ENCODE results near the gene DLG5. TPM values are rescaled to one million over a fixed set of nuclear protein-coding genes. Genes with fewer than 3 reads are reported as not detected.

DLG5 gene
- total and polyA plus RNA-seq, 11 donors: 5.2 to 27.1 (median 12.8) TPM

DNA sequence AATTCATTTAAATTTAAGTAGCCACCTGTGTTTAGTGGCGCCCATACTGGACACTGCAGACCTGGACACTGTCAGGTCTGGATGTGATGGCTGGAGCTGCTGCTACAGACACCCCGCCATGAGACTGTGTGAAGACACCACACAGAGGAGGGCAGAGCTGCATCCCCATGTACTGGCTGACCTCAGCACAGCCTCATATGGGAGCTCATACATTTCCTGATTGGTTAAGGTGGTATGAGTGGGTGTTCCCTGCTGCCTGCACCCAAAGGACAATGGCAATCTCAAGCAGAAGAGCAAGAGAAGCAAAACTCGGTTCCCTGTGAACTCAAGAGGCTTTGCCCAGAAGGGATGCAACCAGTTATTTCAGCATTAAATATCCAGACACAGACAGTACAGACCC is 60.0 kb downstream of the DLG5 start:
- intact Hi-C loops (cut with DNase I): no loop called here
- peaks cover 0 to 4% (median 0%) of the 10 kb centered on the region in 12 donors for H3K4me1 ChIP-seq
- H3K36me3 ChIP-seq: peaks cover 0 to 27% (median 6%) of the 10 kb centered on the region in 9 donors
- DNase-seq (no peak), ATAC-seq (no peak)
- no peaks in the 10 kb centered on the region for H3K9me3 ChIP-seq
- H3K27ac ChIP-seq: no peak overlapping the region
- no peak overlapping the region for H3K4me3 ChIP-seq
- H3K27me3 ChIP-seq: no peaks in the 10 kb centered on the region
- 85 to 100% (median 90%) methylated on average over 3 of the region's 3 CpGs for WGBS, 4 donors
- no peak for TF ChIP-seq POLR2A (IDR thresholded peaks at IDR 0.05)
- TF ChIP-seq, protein P1, sequence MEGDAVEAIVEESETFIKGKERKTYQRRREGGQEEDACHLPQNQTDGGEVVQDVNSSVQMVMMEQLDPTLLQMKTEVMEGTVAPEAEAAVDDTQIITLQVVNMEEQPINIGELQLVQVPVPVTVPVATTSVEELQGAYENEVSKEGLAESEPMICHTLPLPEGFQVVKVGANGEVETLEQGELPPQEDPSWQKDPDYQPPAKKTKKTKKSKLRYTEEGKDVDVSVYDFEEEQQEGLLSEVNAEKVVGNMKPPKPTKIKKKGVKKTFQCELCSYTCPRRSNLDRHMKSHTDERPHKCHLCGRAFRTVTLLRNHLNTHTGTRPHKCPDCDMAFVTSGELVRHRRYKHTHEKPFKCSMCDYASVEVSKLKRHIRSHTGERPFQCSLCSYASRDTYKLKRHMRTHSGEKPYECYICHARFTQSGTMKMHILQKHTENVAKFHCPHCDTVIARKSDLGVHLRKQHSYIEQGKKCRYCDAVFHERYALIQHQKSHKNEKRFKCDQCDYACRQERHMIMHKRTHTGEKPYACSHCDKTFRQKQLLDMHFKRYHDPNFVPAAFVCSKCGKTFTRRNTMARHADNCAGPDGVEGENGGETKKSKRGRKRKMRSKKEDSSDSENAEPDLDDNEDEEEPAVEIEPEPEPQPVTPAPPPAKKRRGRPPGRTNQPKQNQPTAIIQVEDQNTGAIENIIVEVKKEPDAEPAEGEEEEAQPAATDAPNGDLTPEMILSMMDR (IDR thresholded peaks at IDR 0.05): no peak

DNA sequence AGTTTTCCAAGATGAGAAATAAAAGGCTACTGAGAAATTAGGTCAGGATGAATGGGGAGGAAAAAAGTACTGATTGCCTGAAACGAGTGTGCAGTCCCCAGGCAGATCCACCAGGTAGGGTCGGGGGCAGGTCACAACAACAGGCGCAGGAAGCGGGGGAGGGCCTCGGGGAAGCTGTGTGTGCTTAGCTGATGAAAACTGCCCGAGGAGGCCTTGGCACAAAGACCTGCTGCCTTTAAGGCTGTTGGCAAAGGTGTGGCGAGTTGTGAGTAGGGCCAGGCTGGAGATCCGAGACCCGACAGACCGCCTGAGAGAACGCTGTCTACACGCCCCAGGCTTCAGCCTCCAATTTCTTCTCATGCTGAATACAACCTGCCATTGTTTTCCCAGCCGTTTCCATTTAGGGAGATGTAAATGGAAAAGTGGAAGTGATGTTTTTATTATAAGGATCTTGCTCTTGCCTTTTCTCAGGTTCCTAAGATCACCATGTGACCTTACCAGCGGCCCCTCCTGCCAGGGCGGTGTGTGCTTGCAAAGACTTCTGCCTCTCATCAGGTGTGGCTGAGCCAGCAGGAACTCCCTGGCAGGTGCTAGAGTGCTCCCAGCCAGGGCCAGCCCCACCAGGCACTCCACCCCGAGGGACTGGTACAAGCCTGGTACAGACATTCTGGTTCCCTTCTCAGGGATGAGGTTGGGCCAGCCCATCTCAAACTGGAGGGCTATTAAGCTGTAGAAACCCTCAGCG is 60.8 kb downstream of the DLG5 start:
- intact Hi-C loops (cut with DNase I): no loop called here
- peaks cover 0 to 4% (median 0%) of the 10 kb centered on the region in 12 donors for H3K4me1 ChIP-seq
- peak overlapping the region in 1 of 12 donors; percentile 32 for H3K27ac ChIP-seq
- no peaks in the 10 kb centered on the region for H3K27me3 ChIP-seq
- TF ChIP-seq, protein P1 (IDR thresholded peaks at IDR 0.05): no peak
- no peak for TF ChIP-seq POLR2A (IDR thresholded peaks at IDR 0.05)
- no peaks in the 10 kb centered on the region for H3K9me3 ChIP-seq
- no peak for DNase-seq
- no peak for ATAC-seq
- H3K4me3 ChIP-seq: no peak overlapping the region
- WGBS, 4 donors: 72 to 83% (median 76%) methylated on average over 16 to 17 of the region's 17 CpGs
- H3K36me3 ChIP-seq: peaks cover 0 to 27% (median 6%) of the 10 kb centered on the region in 9 donors

DNA sequence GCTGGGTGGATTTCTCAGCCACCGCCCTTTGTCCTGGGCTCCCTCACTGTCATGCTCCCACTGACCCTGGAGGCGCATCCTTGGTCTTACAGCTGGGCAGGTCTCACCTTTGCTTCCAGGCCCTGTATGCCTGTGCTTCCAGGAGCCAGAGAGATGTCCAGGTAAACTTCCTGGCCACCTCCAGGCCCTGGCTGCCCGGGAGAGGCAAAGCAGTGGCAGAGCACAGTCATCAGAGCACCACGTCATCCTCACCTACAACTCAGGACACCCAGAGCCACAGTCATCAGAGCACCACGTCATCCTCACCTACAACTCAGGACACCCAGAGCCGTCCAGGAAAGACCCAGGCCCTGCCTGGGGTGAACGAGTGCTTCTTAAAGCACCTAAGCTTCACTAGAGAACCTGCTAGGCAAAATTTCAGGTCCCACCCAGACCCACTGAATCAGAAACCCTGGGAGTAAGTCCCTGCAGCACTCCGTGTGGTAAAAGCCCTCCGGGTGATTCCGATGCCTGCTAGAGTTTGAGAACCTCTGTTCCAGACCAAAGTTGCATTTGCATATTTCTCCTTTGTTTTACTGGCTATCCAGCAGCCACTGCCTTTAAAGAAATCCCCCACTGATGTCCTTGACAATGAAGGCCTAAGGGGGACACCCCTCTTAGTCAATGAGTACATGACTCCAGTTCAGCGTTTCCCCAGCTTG is 62.3 kb downstream of the DLG5 start:
- H3K27ac ChIP-seq: no peak overlapping the region
- DNase-seq (no peak), ATAC-seq (no peak)
- H3K9me3 ChIP-seq: no peaks in the 10 kb centered on the region
- WGBS, 4 donors: 89 to 96% (median 94%) methylated on average over 8 to 11 of the region's 11 CpGs
- TF ChIP-seq, protein P1 (IDR thresholded peaks at IDR 0.05): no peak
- TF ChIP-seq POLR2A (IDR thresholded peaks at IDR 0.05): no peak
- peaks cover 0 to 4% (median 0%) of the 10 kb centered on the region in 12 donors for H3K4me1 ChIP-seq
- H3K27me3 ChIP-seq: no peaks in the 10 kb centered on the region
- no peak overlapping the region for H3K4me3 ChIP-seq
- H3K36me3 ChIP-seq: peaks cover 0 to 30% (median 6%) of the 10 kb centered on the region in 9 donors
- intact Hi-C loops (cut with DNase I): no loop called here

DNA sequence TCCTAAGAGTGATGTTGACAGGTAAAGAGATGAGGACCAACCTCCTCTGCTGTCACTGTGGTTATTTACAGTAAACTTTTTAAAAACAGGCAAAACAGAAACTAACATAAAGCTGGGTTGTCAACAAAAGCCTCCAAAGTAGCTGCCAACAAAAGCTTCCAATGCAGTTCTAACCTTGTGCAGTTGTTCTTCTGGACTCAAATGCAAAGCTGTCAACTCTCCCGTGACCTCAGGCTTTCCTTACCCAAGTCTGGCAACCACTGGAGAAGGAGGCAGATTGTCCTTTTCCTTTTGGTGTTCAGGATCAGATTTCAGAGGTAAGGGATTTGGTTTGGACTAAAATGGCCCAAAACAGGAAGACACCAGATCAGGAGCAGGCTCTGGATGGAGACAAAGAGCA is 63.1 kb downstream of the DLG5 start:
- intact Hi-C loops (cut with DNase I): no loop called here
- no peak overlapping the region for H3K27ac ChIP-seq
- no peaks in the 10 kb centered on the region for H3K27me3 ChIP-seq
- no peaks in the 10 kb centered on the region for H3K9me3 ChIP-seq
- TF ChIP-seq POLR2A (IDR thresholded peaks at IDR 0.05): no peak
- TF ChIP-seq, protein P1 (IDR thresholded peaks at IDR 0.05): no peak
- peaks cover 0 to 31% (median 6%) of the 10 kb centered on the region in 9 donors for H3K36me3 ChIP-seq
- ATAC-seq (no peak), DNase-seq (no peak)
- no peak overlapping the region for H3K4me3 ChIP-seq
- H3K4me1 ChIP-seq: peaks cover 0 to 4% (median 0%) of the 10 kb centered on the region in 12 donors
- WGBS, 4 donors: 71 to 100% (median 78%) methylated on average over 1 of the region's 1 CpG

Measured in heart left ventricle (tissue), 16 donors.